ENCODE data around the gene KAZALD1. TPM values are rescaled to one million over a fixed set of nuclear protein-coding genes. Genes with fewer than 3 reads are reported as not detected.

Gene KAZALD1
- total RNA-seq, 1 donor from 2014 or later = 16.8 TPM

DNA sequence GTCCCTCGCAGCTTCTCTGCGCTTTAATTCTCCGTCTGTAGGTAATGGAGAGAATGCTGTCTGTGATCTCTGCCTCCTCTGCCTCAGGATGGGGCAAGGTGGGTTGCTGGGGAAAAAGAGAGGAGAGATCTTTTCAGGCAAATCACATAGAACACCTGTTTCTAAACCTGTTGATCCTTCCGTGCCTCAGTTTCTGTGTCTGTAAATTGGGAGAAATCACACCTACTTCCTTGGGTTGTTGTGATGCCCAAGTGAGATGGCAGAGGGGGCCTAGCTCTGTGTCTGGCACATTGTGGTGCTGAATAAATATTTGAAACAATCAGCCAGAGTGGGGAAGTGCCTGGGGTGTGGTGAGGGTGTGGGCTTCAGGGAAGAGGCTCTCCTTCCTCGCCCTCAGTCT lies 28.8 kb downstream of the KAZALD1 start:
- TF ChIP-seq CTCF (IDR thresholded peaks at IDR 0.05; ENCODE audit: unreplicated experiment) = no peak
- no peak for DNase-seq (ENCODE audit: low spot score in 2 of 2, unreplicated experiment in 2 of 2)
- H3K36me3 Mint-ChIP-seq = no peaks in the 10 kb centered on the region
- H3K27me3 Mint-ChIP-seq (ENCODE audit: low read depth) = peaks cover 79% of the 10 kb centered on the region
- H3K9me3 Mint-ChIP-seq = no peaks in the 10 kb centered on the region
- no peak overlapping the region for H3K4me3 Mint-ChIP-seq
- H3K4me1 Mint-ChIP-seq = peaks cover 12% of the 10 kb centered on the region
- no peak overlapping the region for H3K27ac Mint-ChIP-seq

DNA sequence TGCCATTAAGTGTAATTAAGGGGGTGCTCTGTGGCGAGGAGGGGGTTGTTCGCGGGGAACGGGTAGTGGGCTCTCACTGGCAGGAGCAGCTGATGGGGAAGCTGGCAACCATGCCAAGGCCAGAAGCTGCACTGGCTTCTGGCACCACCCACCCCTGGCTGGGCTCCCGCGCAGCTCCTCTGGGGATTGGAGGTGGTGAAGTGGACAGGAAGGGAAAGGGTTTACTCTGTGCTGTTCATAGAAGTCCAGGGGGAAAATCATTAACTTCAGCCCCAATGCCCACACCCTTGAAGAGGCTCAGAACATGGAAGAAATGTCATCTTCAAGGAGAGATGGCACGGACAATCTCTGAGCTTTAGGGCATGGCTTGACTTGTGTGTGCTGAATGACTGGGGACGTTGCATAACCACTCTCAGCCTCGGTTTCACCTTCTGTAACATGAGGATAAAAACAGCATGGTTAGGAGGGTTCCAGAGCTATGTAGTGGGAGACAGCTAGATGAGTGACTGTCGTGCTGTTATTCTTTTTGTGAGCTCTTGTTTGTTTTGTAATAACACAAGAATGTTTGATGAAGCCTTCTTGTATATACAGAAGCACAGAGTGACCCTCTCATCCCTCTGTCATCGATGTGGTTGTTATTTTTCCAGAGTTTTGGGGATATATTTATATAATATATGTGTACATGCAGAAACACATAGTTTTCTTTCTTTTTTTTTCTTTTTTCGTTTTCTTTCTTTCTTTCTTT lies 29.9 kb downstream of the KAZALD1 start:
- H3K4me3 Mint-ChIP-seq = no peak overlapping the region
- peaks cover 14% of the 10 kb centered on the region for H3K4me1 Mint-ChIP-seq
- no peaks in the 10 kb centered on the region for H3K36me3 Mint-ChIP-seq
- no peak for DNase-seq (ENCODE audit: low spot score in 2 of 2, unreplicated experiment in 2 of 2)
- TF ChIP-seq CTCF (IDR thresholded peaks at IDR 0.05; ENCODE audit: unreplicated experiment) = no peak
- peaks cover 71% of the 10 kb centered on the region for H3K27me3 Mint-ChIP-seq (ENCODE audit: low read depth)
- H3K27ac Mint-ChIP-seq = no peak overlapping the region
- H3K9me3 Mint-ChIP-seq = no peaks in the 10 kb centered on the region

DNA sequence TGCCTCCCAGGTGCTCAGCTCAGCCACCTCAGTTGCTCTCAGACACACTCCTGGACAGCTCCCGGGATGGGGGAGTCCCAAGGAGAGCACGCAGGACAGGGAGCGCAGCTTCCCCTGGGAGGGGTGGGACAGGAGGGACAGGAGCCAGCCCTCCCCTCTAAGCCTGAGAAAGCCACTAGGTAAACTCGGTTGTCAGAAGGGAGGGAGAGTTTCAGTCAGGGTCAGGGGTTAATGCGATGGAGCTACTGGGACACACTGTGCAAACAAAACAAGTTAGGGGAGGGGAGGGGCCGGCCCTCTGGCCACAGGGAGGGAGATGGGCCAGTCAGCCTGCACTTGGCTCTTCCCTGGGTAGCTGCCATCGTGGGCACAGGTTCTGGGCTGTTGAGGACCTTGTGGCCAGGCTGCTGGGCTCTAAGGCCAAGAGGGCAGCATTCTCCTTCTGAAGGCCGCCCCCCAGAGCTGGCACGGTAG lies 31.1 kb downstream of the KAZALD1 start:
- DNase-seq (ENCODE audit: low spot score in 2 of 2, unreplicated experiment in 2 of 2) = no peak
- H3K27me3 Mint-ChIP-seq (ENCODE audit: low read depth) = peaks cover 72% of the 10 kb centered on the region
- peaks cover 14% of the 10 kb centered on the region for H3K4me1 Mint-ChIP-seq
- no peaks in the 10 kb centered on the region for H3K36me3 Mint-ChIP-seq
- TF ChIP-seq CTCF (IDR thresholded peaks at IDR 0.05; ENCODE audit: unreplicated experiment) = no peak
- no peaks in the 10 kb centered on the region for H3K9me3 Mint-ChIP-seq
- no peak overlapping the region for H3K27ac Mint-ChIP-seq
- H3K4me3 Mint-ChIP-seq = no peak overlapping the region

DNA sequence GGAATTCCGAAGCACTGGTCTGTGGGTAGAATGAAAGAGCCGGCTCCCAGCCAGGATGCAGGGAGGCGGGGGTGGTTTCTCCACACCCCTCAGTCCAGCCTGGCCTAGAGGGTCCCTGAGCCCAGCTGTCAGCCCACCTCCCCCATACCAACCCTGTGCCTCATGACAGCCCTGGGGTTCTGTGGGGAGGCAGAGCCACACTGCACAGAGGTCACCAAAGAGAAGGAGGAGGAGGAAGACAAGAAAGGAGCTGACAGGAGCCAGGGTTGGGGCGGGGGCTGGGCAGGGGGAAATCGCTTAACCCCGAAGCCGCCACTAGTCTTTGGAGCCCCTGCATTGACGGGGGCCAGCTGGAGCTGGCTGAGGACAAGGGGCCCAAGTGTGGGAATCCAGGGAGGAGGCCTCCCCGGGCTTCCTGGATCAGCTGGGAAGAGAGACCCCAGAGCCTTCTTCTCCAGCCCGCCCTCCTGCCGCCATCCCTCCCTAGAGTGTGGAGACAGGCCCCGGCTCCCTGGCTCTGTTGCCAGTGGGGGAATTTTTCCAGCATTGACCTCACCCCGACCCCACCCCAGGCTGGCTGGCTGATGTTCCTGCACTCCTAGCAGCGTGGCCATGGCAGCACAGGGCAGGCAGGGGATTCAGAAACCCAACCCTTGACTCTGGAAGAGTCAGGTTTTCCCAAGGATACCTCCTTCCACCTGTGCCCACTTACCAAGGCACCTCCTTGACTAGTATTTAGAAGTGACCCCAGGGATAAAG lies 32.5 kb downstream of the KAZALD1 start:
- Mint-ChIP-seq H3K27me3 (ENCODE audit: low read depth) (peaks cover 69% of the 10 kb centered on the region), H3K27ac (no peak overlapping the region), H3K9me3 (no peaks in the 10 kb centered on the region), H3K4me3 (no peak overlapping the region), H3K36me3 (no peaks in the 10 kb centered on the region), H3K4me1 (peaks cover 14% of the 10 kb centered on the region)
- no peak for TF ChIP-seq CTCF (IDR thresholded peaks at IDR 0.05; ENCODE audit: unreplicated experiment)
- no peak for DNase-seq (ENCODE audit: low spot score in 2 of 2, unreplicated experiment in 2 of 2)

GRCh38 chr10:101095004-101095403 lies 33.2 kb downstream of the KAZALD1 start:
- Mint-ChIP-seq H3K36me3 (no peaks in the 10 kb centered on the region), H3K27me3 (ENCODE audit: low read depth) (peaks cover 72% of the 10 kb centered on the region), H3K27ac (no peak overlapping the region), H3K9me3 (no peaks in the 10 kb centered on the region), H3K4me3 (no peak overlapping the region), H3K4me1 (peaks cover 14% of the 10 kb centered on the region)
- TF ChIP-seq CTCF (IDR thresholded peaks at IDR 0.05; ENCODE audit: unreplicated experiment) = no peak
- DNase-seq (ENCODE audit: low spot score in 2 of 2, unreplicated experiment in 2 of 2) = no peak
